Measurements from ENCODE around the gene IRF3. TPM values are rescaled to one million over a fixed set of nuclear protein-coding genes. Genes with fewer than 3 reads are reported as not detected.

IRF3 gene
- total RNA-seq, 4 donors from 2014 or later: 8.2 to 106 (median 63.9) TPM

DNA sequence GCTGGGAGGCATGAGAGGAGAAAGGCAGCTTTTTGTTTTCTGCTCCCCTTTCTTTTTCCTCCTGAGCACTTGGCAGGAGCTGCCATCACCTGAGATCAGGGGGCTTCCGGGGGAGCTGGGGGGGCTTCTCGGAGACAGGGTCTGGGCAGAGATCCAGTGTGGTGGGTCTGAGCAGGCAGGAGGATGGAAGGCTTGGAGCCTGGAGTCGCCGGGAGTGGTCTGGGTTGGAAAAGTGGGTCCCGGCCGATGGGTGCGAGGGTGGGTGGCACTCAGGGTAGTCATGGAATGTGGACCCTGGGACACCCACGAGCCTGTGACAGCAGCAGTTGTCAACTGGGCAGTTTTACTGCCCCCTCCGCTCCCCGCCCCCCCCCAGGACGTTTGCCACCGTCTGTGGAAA, 21.5 kb upstream of the IRF3 start:
- Histone ChIP-seq H3K27ac (peak overlapping the region in 1 of 2 donors; percentile 71), H3K4me3 (no peak overlapping the region), H3K9me3 (no peaks in the 10 kb centered on the region), H3K4me1 (peaks cover 0 to 7% of the 10 kb centered on the region in 2 donors), H3K27me3 (no peaks in the 10 kb centered on the region), H3K36me3 (no peaks in the 10 kb centered on the region)
- intact Hi-C loops (cut with DNase I; ENCODE audit: low total_unique reads): no loop called here
- TF ChIP-seq, protein P1, sequence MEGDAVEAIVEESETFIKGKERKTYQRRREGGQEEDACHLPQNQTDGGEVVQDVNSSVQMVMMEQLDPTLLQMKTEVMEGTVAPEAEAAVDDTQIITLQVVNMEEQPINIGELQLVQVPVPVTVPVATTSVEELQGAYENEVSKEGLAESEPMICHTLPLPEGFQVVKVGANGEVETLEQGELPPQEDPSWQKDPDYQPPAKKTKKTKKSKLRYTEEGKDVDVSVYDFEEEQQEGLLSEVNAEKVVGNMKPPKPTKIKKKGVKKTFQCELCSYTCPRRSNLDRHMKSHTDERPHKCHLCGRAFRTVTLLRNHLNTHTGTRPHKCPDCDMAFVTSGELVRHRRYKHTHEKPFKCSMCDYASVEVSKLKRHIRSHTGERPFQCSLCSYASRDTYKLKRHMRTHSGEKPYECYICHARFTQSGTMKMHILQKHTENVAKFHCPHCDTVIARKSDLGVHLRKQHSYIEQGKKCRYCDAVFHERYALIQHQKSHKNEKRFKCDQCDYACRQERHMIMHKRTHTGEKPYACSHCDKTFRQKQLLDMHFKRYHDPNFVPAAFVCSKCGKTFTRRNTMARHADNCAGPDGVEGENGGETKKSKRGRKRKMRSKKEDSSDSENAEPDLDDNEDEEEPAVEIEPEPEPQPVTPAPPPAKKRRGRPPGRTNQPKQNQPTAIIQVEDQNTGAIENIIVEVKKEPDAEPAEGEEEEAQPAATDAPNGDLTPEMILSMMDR (IDR thresholded peaks at IDR 0.05): no peak
- TF ChIP-seq POLR2A (IDR thresholded peaks at IDR 0.05): no peak
- no peak for DNase-seq

DNA sequence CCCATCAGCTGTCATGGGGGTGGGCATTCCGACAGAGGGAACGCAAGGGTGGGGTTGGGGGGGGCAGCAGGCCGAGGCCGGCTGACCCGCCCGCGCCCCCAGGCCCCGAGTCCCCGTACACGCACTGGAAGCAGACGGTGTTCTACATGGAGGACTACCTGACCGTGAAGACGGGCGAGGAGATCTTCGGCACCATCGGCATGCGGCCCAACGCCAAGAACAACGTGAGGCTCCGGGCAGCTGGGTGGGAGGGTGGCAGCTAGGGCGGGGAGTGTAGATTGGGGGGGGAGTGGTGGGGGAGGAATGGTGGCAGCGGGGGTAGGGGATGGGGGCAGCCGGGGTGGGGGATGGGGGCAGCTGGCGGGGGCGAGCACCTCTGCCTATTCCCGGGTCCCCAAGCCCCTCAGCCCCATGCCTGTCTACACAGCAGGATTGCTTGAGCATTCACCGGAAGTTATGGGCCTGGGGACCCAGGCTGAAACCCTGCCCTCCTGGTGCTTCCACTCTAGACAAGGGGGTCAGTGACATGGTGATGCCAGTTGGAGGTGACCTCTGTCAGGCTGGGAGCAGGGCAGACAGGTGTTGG, 20.9 kb upstream of the IRF3 start:
- no peaks in the 10 kb centered on the region for H3K27me3 ChIP-seq
- no peaks in the 10 kb centered on the region for H3K9me3 ChIP-seq
- H3K36me3 ChIP-seq: no peaks in the 10 kb centered on the region
- peaks cover 0 to 7% of the 10 kb centered on the region in 2 donors for H3K4me1 ChIP-seq
- H3K4me3 ChIP-seq: no peak overlapping the region
- no peak for TF ChIP-seq POLR2A (IDR thresholded peaks at IDR 0.05)
- TF ChIP-seq, protein P1 (IDR thresholded peaks at IDR 0.05): no peak
- intact Hi-C loops (cut with DNase I; ENCODE audit: low total_unique reads): no loop called here
- DNase-seq: no peak
- H3K27ac ChIP-seq: peak overlapping the region in 1 of 2 donors; percentile 8

DNA sequence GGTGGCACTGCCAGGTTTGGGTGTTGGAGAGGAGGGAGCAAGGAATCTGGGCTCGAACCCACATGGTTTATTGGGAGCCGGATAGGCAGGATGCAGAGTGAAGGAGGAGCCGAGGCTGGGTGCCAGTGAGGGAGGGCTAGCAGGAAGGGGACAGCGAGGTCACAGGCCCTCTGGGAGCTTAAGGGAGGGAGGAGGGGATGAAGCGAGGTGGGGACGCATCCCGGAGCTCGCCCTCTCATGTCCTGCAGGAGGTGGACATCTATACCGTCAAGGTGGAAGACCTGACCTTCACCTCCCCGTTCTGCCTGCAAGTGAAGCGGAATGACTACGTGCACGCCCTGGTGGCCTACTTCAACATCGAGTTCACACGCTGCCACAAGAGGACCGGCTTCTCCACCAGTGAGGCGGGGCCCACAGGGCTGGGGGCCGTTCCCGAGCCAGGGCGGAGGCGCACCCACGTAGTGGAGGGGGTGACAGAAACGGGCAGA, 20.2 kb upstream of the IRF3 start:
- Histone ChIP-seq H3K4me1 (peaks cover 0 to 7% of the 10 kb centered on the region in 2 donors), H3K27me3 (no peaks in the 10 kb centered on the region), H3K9me3 (no peaks in the 10 kb centered on the region), H3K36me3 (no peaks in the 10 kb centered on the region), H3K27ac (peak overlapping the region in 1 of 2 donors; percentile 8), H3K4me3 (no peak overlapping the region)
- DNase-seq: no peak
- TF ChIP-seq, protein P1 (IDR thresholded peaks at IDR 0.05): no peak
- no peak for TF ChIP-seq POLR2A (IDR thresholded peaks at IDR 0.05)
- intact Hi-C loops (cut with DNase I; ENCODE audit: low total_unique reads): no loop called here

DNA sequence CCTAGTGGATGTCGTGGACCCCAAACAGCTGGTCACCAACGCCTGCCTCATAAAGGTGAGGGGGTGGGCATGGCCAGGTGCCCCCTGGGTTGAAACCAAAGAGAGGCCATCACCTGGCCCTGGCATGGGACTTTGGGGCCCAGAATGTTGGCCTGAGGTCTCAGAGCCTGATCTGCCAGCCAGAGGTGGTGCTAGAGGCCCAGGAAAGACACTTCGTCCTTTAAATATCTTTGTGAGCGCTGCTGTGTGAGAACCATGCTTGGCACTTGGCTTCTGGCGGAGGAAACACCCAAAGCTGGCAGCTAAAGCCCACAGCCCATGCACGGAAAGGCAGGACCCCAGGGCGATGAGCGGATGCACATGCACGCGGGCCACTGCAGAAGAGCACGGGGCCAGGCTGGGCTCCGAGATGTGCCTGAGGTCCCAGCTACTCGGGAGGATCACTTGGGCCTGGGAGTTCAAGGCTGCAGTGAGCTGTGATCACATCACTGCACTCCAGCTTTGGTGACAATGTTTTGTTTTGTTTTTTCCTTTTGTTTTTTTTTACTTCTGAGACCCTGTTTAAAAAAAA, 19.4 kb upstream of the IRF3 start:
- no peak for TF ChIP-seq POLR2A (IDR thresholded peaks at IDR 0.05)
- TF ChIP-seq, protein P1 (IDR thresholded peaks at IDR 0.05): no peak
- Histone ChIP-seq H3K27ac (no peak overlapping the region), H3K4me3 (no peak overlapping the region), H3K4me1 (peaks cover 0 to 7% of the 10 kb centered on the region in 2 donors), H3K36me3 (no peaks in the 10 kb centered on the region), H3K9me3 (no peaks in the 10 kb centered on the region), H3K27me3 (no peaks in the 10 kb centered on the region)
- intact Hi-C loops (cut with DNase I; ENCODE audit: low total_unique reads): no loop called here
- DNase-seq: no peak

DNA sequence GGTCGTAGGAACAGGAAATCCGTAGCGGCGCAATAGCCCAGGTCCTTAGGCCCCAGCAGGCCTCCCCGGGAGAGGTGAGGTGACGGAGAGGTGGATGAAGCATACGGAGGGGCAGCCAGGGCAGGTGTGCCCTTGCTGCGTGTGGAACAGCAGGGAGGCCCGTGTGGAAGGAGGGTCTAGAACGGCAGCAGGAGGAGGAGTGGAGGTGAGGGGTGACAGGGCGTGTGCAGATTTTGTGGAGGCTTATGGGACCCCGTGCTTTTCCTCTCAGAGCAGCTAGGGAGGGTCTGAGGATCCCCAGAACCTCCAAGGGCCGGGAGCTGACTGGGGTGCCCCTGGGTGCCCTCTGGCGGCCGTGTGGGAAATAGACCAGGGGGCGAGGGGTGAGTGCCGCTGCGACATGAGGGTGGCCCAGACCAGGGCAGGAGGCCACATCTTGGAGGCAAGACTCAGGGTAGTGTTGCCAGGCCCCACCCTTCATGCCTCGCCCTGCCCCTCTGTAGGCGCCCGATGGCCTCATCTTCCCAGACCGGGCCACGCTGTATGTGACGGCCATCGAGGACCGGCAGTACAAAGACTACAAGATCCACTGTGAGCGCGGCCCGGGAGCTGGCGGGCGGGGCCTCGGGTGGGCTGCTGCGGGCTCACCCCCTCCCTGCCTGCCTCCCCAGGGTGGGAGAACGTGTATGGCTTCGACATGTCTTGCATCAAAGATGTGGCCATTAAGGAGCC, 18.8 kb upstream of the IRF3 start:
- TF ChIP-seq, protein P1 (IDR thresholded peaks at IDR 0.05): no peak
- no peak for TF ChIP-seq POLR2A (IDR thresholded peaks at IDR 0.05)
- H3K27me3 ChIP-seq: no peaks in the 10 kb centered on the region
- no peaks in the 10 kb centered on the region for H3K9me3 ChIP-seq
- H3K36me3 ChIP-seq: no peaks in the 10 kb centered on the region
- no peak for DNase-seq
- intact Hi-C loops (cut with DNase I; ENCODE audit: low total_unique reads): no loop called here
- H3K27ac ChIP-seq: no peak overlapping the region
- peaks cover 0 to 4% of the 10 kb centered on the region in 2 donors for H3K4me1 ChIP-seq
- H3K4me3 ChIP-seq: no peak overlapping the region
